K562 (cell line): ENCODE measurements around the gene KISS1R. TPM values are rescaled to one million over a fixed set of nuclear protein-coding genes. Genes with fewer than 3 reads are reported as not detected.

Source experiments
- ADNP ChIP-seq: fragments of 200-800 bp; sonication (Bioruptor generic); IDR thresholded peaks from 2 replicates; pipeline ENCODE4 v1.6.1; 2016; ENCODE audit warnings: missing genetic modification characterization, missing compliant biosample characterization
- DACH1 ChIP-seq: fragments of 450-650 bp; IDR thresholded peaks from 2 replicates; pipeline ENCODE4 v1.6.1; 2018; ENCODE audit not compliant: partially characterized antibody
- DMBX1 ChIP-seq: fragments of 250-450 bp; sonication (Bioruptor Pico); IDR thresholded peaks from 2 replicates; pipeline ENCODE4 v1.8.0; 2022; ENCODE audit warnings: inconsistent platforms, mild to moderate bottlenecking, moderate library complexity, borderline replicate concordance
- FOS ChIP-seq: IDR thresholded peaks from 3 replicates; pipeline ENCODE4 v1.6.1; 2011; ENCODE audit not compliant: insufficient read length; ENCODE audit errors: extremely low read depth
- GTF2E2 ChIP-seq: fragments of 200-800 bp; sonication (Bioruptor generic); IDR thresholded peaks from 2 replicates; pipeline ENCODE4 v1.6.1; 2016; ENCODE audit warnings: missing genetic modification characterization, missing compliant biosample characterization
- HDAC6 ChIP-seq: IDR thresholded peaks from 2 replicates; pipeline ENCODE4 v1.6.1; 2012; ENCODE audit warnings: low read depth, mild to moderate bottlenecking, control low read depth, inconsistent platforms, low read length, moderate library complexity
- KDM5B ChIP-seq: fragments of 200-600 bp; sonication (generic); IDR thresholded peaks from 2 replicates; pipeline ENCODE4 v1.6.1; 2012; ENCODE audit warnings: low read depth, mild to moderate bottlenecking, moderate library complexity, low read length, control low read depth, inconsistent platforms; ENCODE audit not compliant: insufficient replicate concordance
- KLF6 ChIP-seq: fragments of 250-450 bp; sonication (Bioruptor Pico); IDR thresholded peaks from 2 replicates; pipeline ENCODE4 v1.4.0; 2020; ENCODE audit warnings: mild to moderate bottlenecking, moderate library complexity, borderline replicate concordance
- L3MBTL2 ChIP-seq: fragments of 450-650 bp; IDR thresholded peaks from 2 replicates; pipeline ENCODE4 v1.6.1; 2016; ENCODE audit warnings: mild to moderate bottlenecking, moderate library complexity
- LEF1 ChIP-seq: fragments of 450-650 bp; IDR thresholded peaks from 2 replicates; pipeline ENCODE4 v1.6.1; 2016; ENCODE audit warnings: mild to moderate bottlenecking
- MAZ ChIP-seq, 2 experiments: fragments of 450-650 bp in 1 of 2; sonication (generic) in 1 of 2; formaldehyde crosslinking; IDR thresholded peaks in 1 of 2; conservative IDR thresholded peaks in 1 of 2; 2 replicates each; pipeline versions ENCODE4 v1.4.0 to v1.5.0; 2020; ENCODE audit warnings: mild to moderate bottlenecking in 1 of 2, missing genetic modification reagents in 1 of 2
- MECOM ChIP-seq: fragments of 250-450 bp; sonication (Bioruptor Pico); IDR thresholded peaks from 2 replicates; pipeline ENCODE4 v1.8.0; 2022; ENCODE audit warnings: inconsistent platforms
- MTA1 ChIP-seq: fragments of 450-650 bp; IDR thresholded peaks from 2 replicates; pipeline ENCODE4 v1.6.1; 2017; ENCODE audit warnings: borderline replicate concordance
- NFIC ChIP-seq: fragments of 450-650 bp; IDR thresholded peaks from 2 replicates; pipeline ENCODE4 v1.6.1; 2017; ENCODE audit warnings: mild to moderate bottlenecking, inconsistent platforms
- NFRKB ChIP-seq: fragments of 450-650 bp; IDR thresholded peaks from 2 replicates; pipeline ENCODE4 v1.6.1; 2016; ENCODE audit warnings: low read depth
- NR2C1 ChIP-seq, 2 experiments: fragments of 450-650 bp; IDR thresholded peaks; 2 replicates each; pipeline ENCODE4 v1.6.1; 2017; ENCODE audit warnings: mild to moderate bottlenecking in 2 of 2, antibody characterized with exemption in 1 of 2, inconsistent platforms in 1 of 2, missing compliant biosample characterization in 1 of 2, missing genetic modification characterization in 1 of 2
- PBX2 ChIP-seq, 2 experiments: IDR thresholded peaks in 1 of 2; conservative IDR thresholded peaks in 1 of 2; 2 replicates each; pipeline ENCODE4 v1.6.1; 2016; ENCODE audit warnings: low read depth in 2 of 2, mild to moderate bottlenecking in 1 of 2, missing compliant biosample characterization in 1 of 2, missing genetic modification characterization in 1 of 2, moderate library complexity in 1 of 2
- RB1 ChIP-seq: fragments of 450-650 bp; IDR thresholded peaks from 2 replicates; pipeline ENCODE4 v1.6.1; 2017; ENCODE audit warnings: low read depth, mild to moderate bottlenecking
- SAFB2 ChIP-seq: fragments of 200-400 bp; formaldehyde crosslinking; IDR thresholded peaks from 2 replicates; pipeline ENCODE4 v1.6.1; 2018; ENCODE audit warnings: borderline replicate concordance, low read length, low read depth, moderate library complexity; ENCODE audit not compliant: severe bottlenecking
- TBL1XR1 ChIP-seq, 2 experiments: IDR thresholded peaks; 2 replicates each; pipeline ENCODE4 v1.6.1; 2012; ENCODE audit warnings: improper control_type of control experiment in 2 of 2, low read length in 2 of 2, mild to moderate bottlenecking in 1 of 2
- TCF3 ChIP-seq: sonication (generic); formaldehyde crosslinking; IDR thresholded peaks from 2 replicates; pipeline ENCODE4 v1.4.0; 2020; ENCODE audit warnings: mild to moderate bottlenecking, missing genetic modification reagents
- THRB ChIP-seq: fragments of 450-650 bp; formaldehyde crosslinking; conservative IDR thresholded peaks from 2 replicates; pipeline ENCODE4 v1.4.0; 2022; ENCODE audit warnings: mild to moderate bottlenecking, missing genetic modification characterization
- ZNF239 ChIP-seq: fragments of 250-450 bp; sonication (Bioruptor Pico); IDR thresholded peaks from 2 replicates; pipeline ENCODE4 v1.4.0; 2020; ENCODE audit warnings: mild to moderate bottlenecking
- ZNF445 ChIP-seq: fragments of 250-450 bp; sonication (Bioruptor Pico); IDR thresholded peaks from 2 replicates; pipeline ENCODE4 v1.4.0; 2020; ENCODE audit warnings: low read depth, mild to moderate bottlenecking, moderate library complexity
- ZNF766 ChIP-seq: fragments of 200-800 bp; sonication (Bioruptor generic); conservative IDR thresholded peaks from 2 replicates; pipeline ENCODE4 v1.6.1; 2016; ENCODE audit warnings: missing genetic modification characterization, missing compliant biosample characterization
- polyA plus RNA-seq, 8 experiments: library from polyadenylated mRNA; depleted of rRNA in 4 of 8; stranded (reverse) in 5 of 8; unstranded in 3 of 8; fragments of >200 nt; fragmentation: Nextera tagmentation in 2 of 8; fragmentation: Illumina TruSeq in 1 of 8; extraction: Ambion mirVana in 2 of 8; extraction: Trizol in 1 of 8; gene quantifications; 2 replicates each; pipeline versions ENCODE4 v1.2.1 to v1.2.3, GENCODE V29; 2011 to 2014; ENCODE audit warnings: inconsistent platforms in 1 of 8, missing spikeins in 1 of 8
- total RNA-seq, 7 experiments: library from RNA; depleted of rRNA in 6 of 7; stranded (reverse); fragments of >200 nt in 6 of 7; fragmentation: Illumina TruSeq in 2 of 7; extraction: Trizol in 2 of 7; gene quantifications; 2 replicates each; pipeline versions ENCODE4 v1.2.1 to v1.2.3, GENCODE V29; 2011 to 2021; ENCODE audit warnings: low replicate concordance in 1 of 7

KISS1R gene
- total and polyA plus RNA-seq, 9 of the 15 experiments (the other 6 are each of a cell fraction or from before 2014, with no cell fraction given), result 0.37 to 39.4 (median 2.0) TPM

GRCh38 chr19:907183-907853 lies 9.8 kb upstream of the KISS1R start (continued):
- TF ChIP-seq PBX2 (CRISPR knock-in tag; IDR thresholded peaks at IDR 0.05; ENCODE audit: low read depth) (no peak), PBX2 (tag; conservative IDR thresholded peaks at IDR 0.05; ENCODE audit: low read depth) (peak; percentile 52), DMBX1 (CRISPR knock-in tag) (peak; percentile 64; the same call in 1 of the 2 replicates), TCF3 (CRISPR knock-in tag) (peak; percentile 99), SAFB2 (no peak), NR2C1 (IDR thresholded peaks at IDR 0.05) (no peak), NR2C1 (tag; IDR thresholded peaks at IDR 0.05) (0 out of 2 replicates have a peak, but pooled peaks have one; percentile 34), ADNP (tag) (peak; percentile 88), GTF2E2 (peak; percentile 36; the same call in 1 of the 2 replicates), MECOM (CRISPR knock-in tag) (0 out of 2 replicates have a peak, but pooled peaks have one; percentile 32), MTA1 (0 out of 2 replicates have a peak, but pooled peaks have one; percentile 21), MAZ (CRISPR knock-in tag; conservative IDR thresholded peaks at IDR 0.05 in 1 of 2, IDR thresholded peaks at IDR 0.05 in 1 of 2) (peak; percentile 96 to 97), ZNF766 (CRISPR knock-in tag) (peak; percentile 56; the same call in 1 of the 2 replicates), KLF6 (CRISPR knock-in tag) (peak; percentile 39; the same call in 1 of the 2 replicates), THRB (CRISPR knock-in tag) (no peak), LEF1 (peak; percentile 96), L3MBTL2 (peak; percentile 15), RB1 (peak; percentile 48; the same call in 1 of the 2 replicates), NFRKB (0 out of 2 replicates have a peak, but pooled peaks have one; percentile 12), ZNF445 (CRISPR knock-in tag) (peak; percentile 16; the same call in 1 of the 2 replicates), ZNF239 (peak; percentile 49; the same call in 1 of the 2 replicates), NFIC (peak; percentile 73), HDAC6 (no peak), KDM5B (peak; percentile 39), FOS (no peak), TBL1XR1 (IDR thresholded peaks at IDR 0.05; ENCODE audit: low read length in 2 of 2) (peak; percentile 76 to 94; a peak in 3 of 4 replicates), DACH1 (peak; percentile 89)
